Measurements from ENCODE around the gene BTN1A1. TPM values are rescaled to one million over a fixed set of nuclear protein-coding genes. Genes with fewer than 3 reads are reported as not detected.

The BTN1A1 gene
- total RNA-seq, 2 donors from 2014 or later, result not detected

- ATAC-seq (no peak), DNase-seq (no peak)
- intact Hi-C loops (cut with DNase I), result loop anchor here in 1 of 2 donors (2.0 kb wide), 1 partner anchor 32 kb away; no protein-coding TSS in a partner anchor
These were observed 52.6 kb downstream of the BTN1A1 start for GRCh38 chr6:26552640-26553188.

GRCh38 chr6:26553264-26553634, 53.1 kb downstream of the BTN1A1 start:
- DNase-seq (peak; percentile 73), ATAC-seq (peak; percentile 72 to 82)
- intact Hi-C loops (cut with DNase I), result loop anchor here in 1 of 2 donors (2.0 kb wide), 1 partner anchor 32 kb away; no protein-coding TSS in a partner anchor

GRCh38 chr6:26553635-26554446, 53.7 kb downstream of the BTN1A1 start:
- intact Hi-C loops (cut with DNase I), result loop anchor here in 1 of 2 donors (2.0 kb wide), 2 partner anchors 15 to 33 kb away; no protein-coding TSS in a partner anchor
- ATAC-seq (peak; percentile 81 to 89), DNase-seq (peak; percentile 77)

- DNase-seq (no peak), ATAC-seq (no peak)
- intact Hi-C loops (cut with DNase I), result loop anchor here in 1 of 2 donors (2.0 kb wide), 1 partner anchor 14 kb away; no protein-coding TSS in a partner anchor
These were observed 54.3 kb downstream of the BTN1A1 start for GRCh38 chr6:26554447-26554696.

GRCh38 chr6:26554697-26555504, 54.8 kb downstream of the BTN1A1 start:
- ATAC-seq (peak in 1 of 2 donors; percentile 41), DNase-seq (peak; percentile 49)
- intact Hi-C loops (cut with DNase I), result loop anchor here in 1 of 2 donors (2.0 kb wide), 1 partner anchor 14 kb away; no protein-coding TSS in a partner anchor

GRCh38 chr6:26555505-26556262, 55.6 kb downstream of the BTN1A1 start:
- no peak for ATAC-seq
- intact Hi-C loops (cut with DNase I), result loop anchor here in 1 of 2 donors (2.0 kb wide), 1 partner anchor 13 kb away; no protein-coding TSS in a partner anchor
- DNase-seq, result no peak

GRCh38 chr6:26556263-26557070, 56.4 kb downstream of the BTN1A1 start:
- peak in 1 of 2 donors; percentile 42 for ATAC-seq
- DNase-seq, result no peak
- intact Hi-C loops (cut with DNase I), result no loop called here

Other genes with a start within 250 kb of the BTN1A1 start
- gene BTN3A2, start 135.1 kb upstream of the BTN1A1 start, total RNA-seq, result 10 to 100 TPM in 1 of 2 donors, 1 to 10 TPM in 1; 6.8 to 21.3 TPM
- 1 to 10 TPM; 6.1 to 9.8 TPM for gene BTN2A2, start 117.2 kb upstream of the BTN1A1 start, total RNA-seq
- gene BTN3A1, start 98.0 kb upstream of the BTN1A1 start, total RNA-seq, result 10 to 100 TPM in 1 of 2 donors, 1 to 10 TPM in 1; 5.7 to 12.4 TPM
- gene BTN3A3, start 59.8 kb upstream of the BTN1A1 start, total RNA-seq, result 10 to 100 TPM in 1 of 2 donors, 1 to 10 TPM in 1; 8.9 to 13.3 TPM
- 10 to 100 TPM; 16.1 to 19.1 TPM for gene BTN2A1, start 42.3 kb upstream of the BTN1A1 start, total RNA-seq
- 10 to 100 TPM; 29.4 to 38.6 TPM for gene HMGN4, start 38.1 kb downstream of the BTN1A1 start, total RNA-seq
- 10 to 100 TPM in 1 of 2 donors, 1 to 10 TPM in 1; 8.2 to 10.7 TPM for gene ABT1, start 96.7 kb downstream of the BTN1A1 start, total RNA-seq
- gene ZNF322, start 159.4 kb downstream of the BTN1A1 start, total RNA-seq, result 10 to 100 TPM; 15.5 to 16.6 TPM